ENCODE results near the gene SDC3. TPM values are rescaled to one million over a fixed set of nuclear protein-coding genes. Genes with fewer than 3 reads are reported as not detected.

Gene SDC3
- total and polyA plus RNA-seq, 8 donors: 29.8 to 65.2 (median 46.0) TPM

DNA sequence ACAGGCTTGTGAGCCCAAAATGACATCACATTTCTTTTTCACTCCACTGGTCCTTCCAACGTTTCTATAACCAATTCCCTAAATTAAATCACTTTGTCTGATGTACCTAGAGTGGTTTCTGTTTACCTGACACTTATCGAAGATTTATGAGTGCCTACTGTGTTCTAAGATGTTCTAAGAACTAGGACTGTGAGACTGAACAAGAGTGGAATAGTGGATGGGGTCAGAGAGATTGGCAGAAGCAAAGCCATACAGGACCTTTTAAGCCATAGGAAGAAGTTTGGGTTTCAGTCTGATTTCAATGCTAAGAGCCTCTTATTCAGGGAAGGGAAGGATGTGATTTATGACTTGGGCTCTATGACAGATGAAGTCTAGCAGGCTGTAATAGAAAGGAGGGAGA, 78.7 kb downstream of the SDC3 start:
- H3K27me3 ChIP-seq: peaks cover 0 to 14% of the 10 kb centered on the region in 2 donors
- no peaks in the 10 kb centered on the region for H3K36me3 ChIP-seq
- intact Hi-C loops (cut with DNase I): no loop called here
- H3K4me1 ChIP-seq: peaks cover 0 to 5% of the 10 kb centered on the region in 2 donors
- DNase-seq (no peak), ATAC-seq (no peak)
- H3K9me3 ChIP-seq: no peaks in the 10 kb centered on the region
- no peak overlapping the region for H3K4me3 ChIP-seq
- no peak overlapping the region for H3K27ac ChIP-seq
- TF ChIP-seq, protein P1, sequence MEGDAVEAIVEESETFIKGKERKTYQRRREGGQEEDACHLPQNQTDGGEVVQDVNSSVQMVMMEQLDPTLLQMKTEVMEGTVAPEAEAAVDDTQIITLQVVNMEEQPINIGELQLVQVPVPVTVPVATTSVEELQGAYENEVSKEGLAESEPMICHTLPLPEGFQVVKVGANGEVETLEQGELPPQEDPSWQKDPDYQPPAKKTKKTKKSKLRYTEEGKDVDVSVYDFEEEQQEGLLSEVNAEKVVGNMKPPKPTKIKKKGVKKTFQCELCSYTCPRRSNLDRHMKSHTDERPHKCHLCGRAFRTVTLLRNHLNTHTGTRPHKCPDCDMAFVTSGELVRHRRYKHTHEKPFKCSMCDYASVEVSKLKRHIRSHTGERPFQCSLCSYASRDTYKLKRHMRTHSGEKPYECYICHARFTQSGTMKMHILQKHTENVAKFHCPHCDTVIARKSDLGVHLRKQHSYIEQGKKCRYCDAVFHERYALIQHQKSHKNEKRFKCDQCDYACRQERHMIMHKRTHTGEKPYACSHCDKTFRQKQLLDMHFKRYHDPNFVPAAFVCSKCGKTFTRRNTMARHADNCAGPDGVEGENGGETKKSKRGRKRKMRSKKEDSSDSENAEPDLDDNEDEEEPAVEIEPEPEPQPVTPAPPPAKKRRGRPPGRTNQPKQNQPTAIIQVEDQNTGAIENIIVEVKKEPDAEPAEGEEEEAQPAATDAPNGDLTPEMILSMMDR (IDR thresholded peaks at IDR 0.05): no peak

- intact Hi-C loops (cut with DNase I): no loop called here
- no peak for DNase-seq
- H3K27ac ChIP-seq: peak overlapping the region in 1 of 2 donors; percentile 87
- H3K36me3 ChIP-seq: no peaks in the 10 kb centered on the region
- H3K27me3 ChIP-seq: peaks cover 0 to 34% of the 10 kb centered on the region in 2 donors
- no peak for ATAC-seq
- peaks cover 9 to 24% of the 10 kb centered on the region in 2 donors for H3K4me1 ChIP-seq
- no peaks in the 10 kb centered on the region for H3K9me3 ChIP-seq
- H3K4me3 ChIP-seq: peak overlapping the region in 1 of 2 donors; percentile 31
- TF ChIP-seq, protein P1 (IDR thresholded peaks at IDR 0.05): no peak
Observed at GRCh38 chr1:30824736-30825429, 83.7 kb downstream of the SDC3 start.

DNA sequence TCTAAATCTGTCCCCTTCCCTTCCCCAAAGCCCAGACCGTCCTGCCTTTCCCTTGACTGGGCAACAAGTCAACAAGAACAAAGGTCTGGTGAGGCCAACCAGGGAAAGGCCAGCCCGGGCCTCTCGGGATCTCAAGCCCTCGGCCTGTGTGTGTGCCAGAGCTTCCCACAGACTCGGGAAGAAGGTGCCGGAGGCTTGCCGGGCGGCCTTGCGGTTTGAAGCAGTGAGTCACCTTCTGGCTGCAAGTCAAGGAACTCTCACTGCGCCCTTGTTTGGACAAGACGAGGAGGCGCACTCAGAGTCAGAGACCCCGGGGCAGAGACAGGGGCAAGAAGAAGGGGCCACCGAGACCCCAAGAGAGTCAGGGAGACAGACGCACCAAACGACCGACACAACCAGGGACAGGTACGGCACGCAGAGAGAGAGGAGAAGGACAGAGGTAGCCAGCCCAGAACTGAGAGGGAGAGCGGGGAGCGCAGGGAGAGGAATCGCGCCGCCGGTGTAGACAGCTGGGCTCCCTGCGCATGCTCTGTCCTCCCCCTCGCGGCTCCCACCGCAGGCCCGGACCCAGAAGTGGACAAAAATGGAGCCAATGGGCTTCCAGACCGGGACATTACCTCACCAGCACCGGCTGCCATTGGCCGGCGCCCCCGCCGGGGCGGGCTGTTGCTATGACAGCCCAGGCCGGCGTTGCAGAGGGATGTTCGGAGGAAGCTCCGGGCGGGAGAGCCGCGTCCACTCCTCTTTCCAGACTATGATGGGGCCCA, 84.4 kb downstream of the SDC3 start:
- ATAC-seq (peak; percentile 94), DNase-seq (peak; percentile 92 to 98 (median 94))
- H3K27ac ChIP-seq: peak overlapping the region; percentile 87 to 92
- peaks cover 0 to 35% of the 10 kb centered on the region in 2 donors for H3K27me3 ChIP-seq
- H3K4me3 ChIP-seq: peak overlapping the region in 1 of 2 donors; percentile 31
- H3K9me3 ChIP-seq: no peaks in the 10 kb centered on the region
- H3K36me3 ChIP-seq: no peaks in the 10 kb centered on the region
- TF ChIP-seq, protein P1 (IDR thresholded peaks at IDR 0.05): no peak
- intact Hi-C loops (cut with DNase I): no loop called here
- H3K4me1 ChIP-seq: peaks cover 9 to 24% of the 10 kb centered on the region in 2 donors

GRCh38 chr1:30823627-30823968, 85.0 kb downstream of the SDC3 start:
- H3K27me3 ChIP-seq: peaks cover 0 to 37% of the 10 kb centered on the region in 2 donors
- DNase-seq (peak in 1 of 4 donors; percentile 30), ATAC-seq (no peak)
- H3K36me3 ChIP-seq: no peaks in the 10 kb centered on the region
- peaks cover 9 to 24% of the 10 kb centered on the region in 2 donors for H3K4me1 ChIP-seq
- intact Hi-C loops (cut with DNase I): no loop called here
- H3K9me3 ChIP-seq: no peaks in the 10 kb centered on the region
- TF ChIP-seq, protein P1 (IDR thresholded peaks at IDR 0.05): no peak
- H3K4me3 ChIP-seq: peak overlapping the region in 1 of 2 donors; percentile 31
- H3K27ac ChIP-seq: peak overlapping the region; percentile 87 to 92

GRCh38 chr1:30822966-30823581, 85.5 kb downstream of the SDC3 start:
- intact Hi-C loops (cut with DNase I): no loop called here
- ATAC-seq: peak; percentile 20
- DNase-seq: peak in 1 of 4 donors; percentile 35
- H3K27me3 ChIP-seq: peaks cover 0 to 38% of the 10 kb centered on the region in 2 donors
- no peak overlapping the region for H3K4me3 ChIP-seq
- TF ChIP-seq, protein P1 (IDR thresholded peaks at IDR 0.05): no peak
- peak overlapping the region; percentile 87 to 92 for H3K27ac ChIP-seq
- no peaks in the 10 kb centered on the region for H3K9me3 ChIP-seq
- no peaks in the 10 kb centered on the region for H3K36me3 ChIP-seq
- H3K4me1 ChIP-seq: peaks cover 9 to 24% of the 10 kb centered on the region in 2 donors
